Hypothalamus (tissue), 51 donors: ENCODE measurements around the gene LRP1B.

Experiments used
- DNase-seq, 51 donors: peaks; one replicate each; lab custom pipeline; 2025; lab: John Stamatoyannopoulos, UW

LRP1B gene

GRCh38 chr2:140257692-140258300, 1873.0 kb downstream of the LRP1B start:
- DNase-seq: no peak

- DNase-seq: no peak
Observed at GRCh38 chr2:140256080-140256479, 1874.7 kb downstream of the LRP1B start.

GRCh38 chr2:140249821-140250220, 1881.0 kb downstream of the LRP1B start:
- no peak for DNase-seq

GRCh38 chr2:140248623-140249022, 1882.2 kb downstream of the LRP1B start:
- DNase-seq: no peak

GRCh38 chr2:140247451-140248195, 1883.2 kb downstream of the LRP1B start:
- DNase-seq: no peak

GRCh38 chr2:140246957-140247356, 1883.9 kb downstream of the LRP1B start:
- DNase-seq: no peak

- DNase-seq: no peak
Observed at GRCh38 chr2:140246058-140246457, 1884.8 kb downstream of the LRP1B start.

- no peak for DNase-seq
Observed at GRCh38 chr2:140242889-140243288, 1887.9 kb downstream of the LRP1B start.

- DNase-seq: no peak
Observed at GRCh38 chr2:140234116-140234515, 1896.7 kb downstream of the LRP1B start.

- DNase-seq: no peak
Observed at GRCh38 chr2:140210963-140211362, 1919.9 kb downstream of the LRP1B start.

- DNase-seq: no peak
Observed at GRCh38 chr2:140205093-140205492, 1925.7 kb downstream of the LRP1B start.

GRCh38 chr2:140203347-140203746, 1927.5 kb downstream of the LRP1B start:
- DNase-seq: no peak

- no peak for DNase-seq
Observed at GRCh38 chr2:140201572-140201971, 1929.2 kb downstream of the LRP1B start.

GRCh38 chr2:140200764-140201163, 1930.1 kb downstream of the LRP1B start:
- DNase-seq: no peak

- DNase-seq: no peak
Observed at GRCh38 chr2:140200307-140200706, 1930.5 kb downstream of the LRP1B start.

- no peak for DNase-seq
Observed at GRCh38 chr2:140199312-140199711, 1931.5 kb downstream of the LRP1B start.

- no peak for DNase-seq
Observed at GRCh38 chr2:140187086-140187485, 1943.7 kb downstream of the LRP1B start.

- no peak for DNase-seq
Observed at GRCh38 chr2:140186313-140186712, 1944.5 kb downstream of the LRP1B start.

GRCh38 chr2:140185076-140185475, 1945.7 kb downstream of the LRP1B start:
- DNase-seq: no peak

- no peak for DNase-seq
Observed at GRCh38 chr2:140183056-140183765, 1947.6 kb downstream of the LRP1B start.
